COLO668 (cell line): ENCODE data around the gene JAKMIP2.
"Not testable (repeated sequence)": the region's sequence is repeated elsewhere in the genome, so short reads cannot be mapped to it uniquely, and the experiment has no call there.

Experiments used
- DNase-seq: peaks from one replicate; lab custom pipeline; 2025; ENCODE audit not compliant: unreplicated experiment; lab: John Stamatoyannopoulos, UW

JAKMIP2 gene

GRCh38 chr5:147782110-147783028 lies at the start of gene JAKMIP2:
TSS of gene JAKMIP2 (minus strand) at chr5:147782728. CDS start at chr5:147671806, 110,922 bp downstream.
- DNase-seq: peak; percentile 85

GRCh38 chr5:147831465-147831864 lies 48.9 kb upstream of the JAKMIP2 start, which contains the start of gene SPINK1:
TSS of gene SPINK1 (minus strand) at chr5:147831671. CDS start at chr5:147831577, 94 bp downstream.
- no peak for DNase-seq

- DNase-seq: no peak
These were observed 47.5 kb upstream of the JAKMIP2 start for GRCh38 chr5:147830035-147830434.

- DNase-seq: not testable (repeated sequence)
These were observed 44.5 kb upstream of the JAKMIP2 start for GRCh38 chr5:147827017-147827416.

GRCh38 chr5:147826361-147826760 lies 43.8 kb upstream of the JAKMIP2 start:
- DNase-seq: no peak

GRCh38 chr5:147822686-147823491 lies 40.4 kb upstream of the JAKMIP2 start:
- DNase-seq: peak; percentile 19

- DNase-seq: not testable (repeated sequence)
These were observed 39.7 kb upstream of the JAKMIP2 start for GRCh38 chr5:147822222-147822621.

- DNase-seq: no peak
These were observed 39.2 kb upstream of the JAKMIP2 start for GRCh38 chr5:147821766-147822165.

- no peak for DNase-seq
These were observed 36.8 kb upstream of the JAKMIP2 start for GRCh38 chr5:147819261-147819770.

- DNase-seq: no peak
These were observed 35.8 kb upstream of the JAKMIP2 start for GRCh38 chr5:147818290-147818689.

GRCh38 chr5:147813696-147814095 lies 31.2 kb upstream of the JAKMIP2 start:
- DNase-seq: no peak

GRCh38 chr5:147809830-147810666 lies 27.5 kb upstream of the JAKMIP2 start:
- no peak for DNase-seq

GRCh38 chr5:147805030-147805454 lies 22.5 kb upstream of the JAKMIP2 start:
- DNase-seq: no peak

- no peak for DNase-seq
These were observed 21.8 kb upstream of the JAKMIP2 start for GRCh38 chr5:147804334-147804733.

- DNase-seq: no peak
These were observed 21.4 kb upstream of the JAKMIP2 start for GRCh38 chr5:147803926-147804325.

- not testable (repeated sequence) for DNase-seq
These were observed 20.6 kb upstream of the JAKMIP2 start for GRCh38 chr5:147803161-147803560.

- no peak for DNase-seq
These were observed 18.9 kb upstream of the JAKMIP2 start for GRCh38 chr5:147801461-147801860.

GRCh38 chr5:147800491-147800890 lies 18.0 kb upstream of the JAKMIP2 start:
- DNase-seq: no peak

- DNase-seq: no peak
These were observed 14.2 kb upstream of the JAKMIP2 start for GRCh38 chr5:147796556-147797308.

- DNase-seq: no peak
These were observed 8.7 kb upstream of the JAKMIP2 start for GRCh38 chr5:147791181-147791580.
